OCI-LY7 (cell line): ENCODE data around the gene MARK4. TPM values are rescaled to one million over a fixed set of nuclear protein-coding genes. Genes with fewer than 3 reads are reported as not detected.

Source experiments
- BruUV-seq: library from RNA; stranded (reverse); fragments of 400-500 nt; replicated peaks from 2 replicates; lab custom pipeline; 2021; lab: Mats Ljungman, UMichigan
- CTCF ChIA-PET: fragments of 300-600 bp; sonication (Branson Sonifier 250); formaldehyde crosslinking; loops from one replicate; lab custom pipeline; 2022; ENCODE audit warnings: antibody characterized with exemption; ENCODE audit not compliant: unreplicated experiment; lab: Charles Lee
- POLR2A ChIA-PET: fragments of 300-600 bp; sonication (Branson Sonifier 250); formaldehyde crosslinking; loops from one replicate; lab custom pipeline; 2022; ENCODE audit warnings: antibody characterized with exemption; lab: Charles Lee
- DNase-seq: peaks from one replicate; pipeline ENCODE4 v3.0.0-alpha.2; 2015; ENCODE audit warnings: low spot score
- H2AFZ ChIP-seq: fragments of 200-600 bp; sonication (generic), shearing (Covaris generic); 2 replicates; pipeline ENCODE4 v1.6.1; 2014; ENCODE audit warnings: mild to moderate bottlenecking, antibody characterized with exemption, low read length, moderate library complexity
- H3K27ac ChIP-seq: fragments of 200-600 bp; sonication (generic); 2 replicates; pipeline ENCODE4 v1.5.1; 2014; ENCODE audit warnings: mixed run types, low read depth, mild to moderate bottlenecking, moderate library complexity, low read length, inconsistent platforms; ENCODE audit not compliant: poor library complexity, severe bottlenecking
- H3K36me3 ChIP-seq: fragments of 200-600 bp; sonication (generic); 2 replicates; pipeline ENCODE4 v1.6.1; 2014; ENCODE audit warnings: mild to moderate bottlenecking, antibody characterized with exemption, low read length, moderate library complexity, mixed read lengths; ENCODE audit not compliant: insufficient read depth
- H3K4me1 ChIP-seq: fragments of 200-600 bp; sonication (generic); 2 replicates; pipeline ENCODE4 v1.5.1; 2014; ENCODE audit warnings: mild to moderate bottlenecking, low read length; ENCODE audit not compliant: insufficient read depth, poor library complexity, severe bottlenecking
- H3K4me2 ChIP-seq: fragments of 200-600 bp; sonication (generic); 2 replicates; pipeline ENCODE4 v1.6.1; 2014; ENCODE audit warnings: mild to moderate bottlenecking, low read length
- H3K4me3 ChIP-seq: fragments of 200-600 bp; sonication (generic); 2 replicates; pipeline ENCODE4 v1.5.1; 2014; ENCODE audit warnings: mild to moderate bottlenecking, low read depth, low read length; ENCODE audit not compliant: poor library complexity, severe bottlenecking
- H3K79me2 ChIP-seq: fragments of 200-600 bp; sonication (generic); 2 replicates; pipeline ENCODE4 v1.6.1; 2016; ENCODE audit warnings: low read depth, mild to moderate bottlenecking, low read length, moderate library complexity, mixed read lengths; ENCODE audit not compliant: insufficient read depth
- H3K9me2 ChIP-seq: fragments of 200-600 bp; sonication (generic); 2 replicates; pipeline ENCODE4 v1.6.1; 2016; ENCODE audit warnings: mild to moderate bottlenecking, low read length, mixed read lengths; ENCODE audit not compliant: insufficient read depth
- H3K9me3 ChIP-seq: fragments of 200-600 bp; sonication (generic); 2 replicates; pipeline ENCODE4 v1.6.1; 2014; ENCODE audit warnings: mild to moderate bottlenecking, mixed run types, low read length, mixed read lengths
- H4K20me1 ChIP-seq: fragments of 200-600 bp; sonication (generic); 2 replicates; pipeline ENCODE4 v1.6.1; 2014; ENCODE audit warnings: mild to moderate bottlenecking, antibody characterized with exemption, low read length, moderate library complexity, mixed read lengths; ENCODE audit not compliant: insufficient read depth
- EZH2phosphoT487 ChIP-seq: fragments of 200-600 bp; sonication (generic); IDR thresholded peaks from 2 replicates; pipeline ENCODE4 v1.6.1; 2018; ENCODE audit warnings: low read depth, borderline replicate concordance, mild to moderate bottlenecking, mixed run types, antibody characterized with exemption, low read length, moderate library complexity, mixed read lengths
- intact Hi-C: fragments of 100-400 bp; cut with micrococcal nuclease; formaldehyde crosslinking; loops from one replicate; pipeline ENCODE4 v1.10.0; 2022; ENCODE audit not compliant: unreplicated experiment
- total RNA-seq, 2 experiments: library from RNA; depleted of rRNA in 1 of 2; stranded (reverse); fragments of >200 nt in 1 of 2; shearing (Covaris generic) in 1 of 2; gene quantifications; 2 replicates each; pipeline ENCODE4 v1.2.3, GENCODE V29; 2014 to 2022
- TF ChIP-seq, protein P1 (sequence below): fragments of 200-600 bp; sonication (generic); conservative IDR thresholded peaks from 2 replicates; pipeline ENCODE4 v1.5.1; 2014; ENCODE audit warnings: mild to moderate bottlenecking, antibody characterized with exemption, low read length, moderate library complexity, mixed read lengths

The MARK4 gene
- total RNA-seq, 2 experiments from 2014 or later, result 14.2 to 24.5 TPM

GRCh38 chr19:45342911-45343310, 91.8 kb downstream of the MARK4 start:
- ChIA-PET CTCF (interaction anchor here (0.6 kb wide), 1 partner anchor 129 kb away, joined by 3 read pairs; no protein-coding TSS in a partner anchor), POLR2A (no interaction called here)
- Histone ChIP-seq H3K4me3 (no peak overlapping the region), H3K36me3 (no peaks in the 10 kb centered on the region), H3K79me2 (no peaks in the 10 kb centered on the region), H3K9me2 (no peaks in the 10 kb centered on the region), H3K9me3 (no peaks in the 10 kb centered on the region), H4K20me1 (no peaks in the 10 kb centered on the region), H2AFZ (no peak overlapping the region), H3K4me2 (no peak overlapping the region), H3K4me1 (peaks cover 8% of the 10 kb centered on the region), H3K27ac (no peak overlapping the region)
- intact Hi-C loops, result no loop called here
- TF ChIP-seq, protein P1, sequence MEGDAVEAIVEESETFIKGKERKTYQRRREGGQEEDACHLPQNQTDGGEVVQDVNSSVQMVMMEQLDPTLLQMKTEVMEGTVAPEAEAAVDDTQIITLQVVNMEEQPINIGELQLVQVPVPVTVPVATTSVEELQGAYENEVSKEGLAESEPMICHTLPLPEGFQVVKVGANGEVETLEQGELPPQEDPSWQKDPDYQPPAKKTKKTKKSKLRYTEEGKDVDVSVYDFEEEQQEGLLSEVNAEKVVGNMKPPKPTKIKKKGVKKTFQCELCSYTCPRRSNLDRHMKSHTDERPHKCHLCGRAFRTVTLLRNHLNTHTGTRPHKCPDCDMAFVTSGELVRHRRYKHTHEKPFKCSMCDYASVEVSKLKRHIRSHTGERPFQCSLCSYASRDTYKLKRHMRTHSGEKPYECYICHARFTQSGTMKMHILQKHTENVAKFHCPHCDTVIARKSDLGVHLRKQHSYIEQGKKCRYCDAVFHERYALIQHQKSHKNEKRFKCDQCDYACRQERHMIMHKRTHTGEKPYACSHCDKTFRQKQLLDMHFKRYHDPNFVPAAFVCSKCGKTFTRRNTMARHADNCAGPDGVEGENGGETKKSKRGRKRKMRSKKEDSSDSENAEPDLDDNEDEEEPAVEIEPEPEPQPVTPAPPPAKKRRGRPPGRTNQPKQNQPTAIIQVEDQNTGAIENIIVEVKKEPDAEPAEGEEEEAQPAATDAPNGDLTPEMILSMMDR, result no peak
- no peak for TF ChIP-seq EZH2phosphoT487
- BruUV-seq, result no TSS peak
- no peak for DNase-seq

DNA sequence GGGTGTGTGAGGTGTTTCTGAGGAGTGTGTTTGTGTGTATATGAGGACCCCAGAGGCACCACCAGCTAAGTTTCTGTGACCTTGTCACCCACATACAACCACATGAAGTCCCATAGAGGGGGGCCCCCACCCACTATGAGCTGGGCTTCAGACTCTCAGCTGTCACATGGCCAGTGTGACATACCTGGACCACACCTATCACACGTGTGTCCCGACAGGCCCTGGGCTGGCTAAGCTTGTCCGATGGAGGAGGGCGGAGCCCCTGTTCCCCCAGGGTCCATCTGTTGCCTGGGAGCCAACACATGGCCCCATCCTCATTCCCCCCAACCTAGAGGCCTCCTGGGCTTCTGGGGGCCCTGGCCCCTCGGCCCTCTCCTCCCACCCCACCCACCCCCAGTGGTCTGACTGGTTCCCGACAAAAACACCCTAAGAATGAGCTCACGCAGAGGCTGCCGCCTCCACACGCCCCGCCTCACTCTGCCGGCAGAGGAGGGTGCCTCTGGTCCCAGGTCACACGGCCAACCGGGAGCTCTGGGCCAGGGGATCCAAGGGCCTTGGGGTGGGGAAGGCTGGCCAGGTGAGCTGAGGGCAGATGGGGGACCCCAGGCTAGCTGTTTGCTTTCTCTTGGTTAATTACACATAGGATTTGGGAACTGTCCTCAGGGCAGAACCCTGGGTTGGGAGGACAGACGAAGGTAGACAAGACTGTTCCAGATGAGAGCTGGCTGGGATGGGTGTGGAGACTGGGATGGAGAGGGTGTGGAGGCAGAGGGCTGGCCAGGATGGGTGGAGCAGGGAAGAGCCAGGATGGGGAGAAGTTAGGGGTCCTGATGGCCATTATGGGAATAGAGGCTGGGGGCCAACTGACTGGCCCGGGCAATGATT, 93.8 kb downstream of the MARK4 start:
- CTCF ChIA-PET, result no interaction called here
- Histone ChIP-seq H2AFZ (no peak overlapping the region), H3K4me3 (no peak overlapping the region), H3K9me3 (no peaks in the 10 kb centered on the region), H3K79me2 (no peaks in the 10 kb centered on the region), H3K27ac (no peak overlapping the region), H4K20me1 (no peaks in the 10 kb centered on the region), H3K4me2 (no peak overlapping the region), H3K36me3 (no peaks in the 10 kb centered on the region), H3K4me1 (peaks cover 3% of the 10 kb centered on the region), H3K9me2 (no peaks in the 10 kb centered on the region)
- TF ChIP-seq EZH2phosphoT487, result no peak
- TF ChIP-seq, protein P1, result no peak
- no TSS peak for BruUV-seq
- no peak for DNase-seq
- intact Hi-C loops, result no loop called here
- POLR2A ChIA-PET, result no interaction called here

DNA sequence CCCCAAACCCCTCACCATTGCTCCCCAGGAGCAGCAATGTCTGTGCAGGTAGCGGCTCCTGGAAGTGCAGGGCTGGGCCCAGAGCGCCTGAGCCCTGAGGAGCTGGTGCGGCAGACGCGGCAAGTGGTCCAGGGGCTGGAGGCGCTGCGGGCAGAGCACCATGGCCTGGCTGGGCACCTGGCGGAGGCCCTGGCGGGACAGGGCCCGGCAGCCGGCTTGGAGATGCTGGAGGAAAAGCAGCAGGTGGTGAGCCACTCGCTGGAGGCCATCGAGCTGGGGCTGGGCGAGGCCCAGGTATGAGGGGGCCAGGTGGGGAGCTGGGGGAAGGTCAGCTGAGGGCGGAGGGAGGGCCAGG, 94.4 kb downstream of the MARK4 start:
- no peaks in the 10 kb centered on the region for H3K4me1 ChIP-seq
- intact Hi-C loops, result no loop called here
- TF ChIP-seq EZH2phosphoT487, result no peak
- TF ChIP-seq, protein P1, result no peak
- H3K4me2 ChIP-seq, result no peak overlapping the region
- H2AFZ ChIP-seq, result no peak overlapping the region
- H3K79me2 ChIP-seq, result no peaks in the 10 kb centered on the region
- no peak for DNase-seq
- ChIA-PET POLR2A (no interaction called here), CTCF (no interaction called here)
- no peak overlapping the region for H3K4me3 ChIP-seq
- H3K9me2 ChIP-seq, result no peaks in the 10 kb centered on the region
- no peak overlapping the region for H3K27ac ChIP-seq
- BruUV-seq, result no TSS peak
- no peaks in the 10 kb centered on the region for H3K9me3 ChIP-seq
- H3K36me3 ChIP-seq, result no peaks in the 10 kb centered on the region
- no peaks in the 10 kb centered on the region for H4K20me1 ChIP-seq
